GM19372 (cell line): ENCODE measurements around the gene MACROH2A2.
"Not testable (repeated sequence)": the region's sequence is repeated elsewhere in the genome, so short reads cannot be mapped to it uniquely, and the experiment has no call there.

ENCODE experiments used
- ATAC-seq: cut with Tn5 transposase; IDR thresholded peaks from one replicate; pipeline ENCODE4 v1.9.1; 2021; ENCODE audit warnings: mild to moderate bottlenecking, low read depth, moderate library complexity; ENCODE audit not compliant: unreplicated experiment

The MACROH2A2 gene

GRCh38 chr10:70097459-70097858 lies 44.8 kb downstream of the MACROH2A2 start:
- no peak for ATAC-seq

- no peak for ATAC-seq
Observed at GRCh38 chr10:70098271-70098670, 45.6 kb downstream of the MACROH2A2 start.

GRCh38 chr10:70101068-70101562 lies 48.5 kb downstream of the MACROH2A2 start:
- not testable (repeated sequence) for ATAC-seq

GRCh38 chr10:70101668-70102067 lies 49.0 kb downstream of the MACROH2A2 start:
- no peak for ATAC-seq

GRCh38 chr10:70106958-70107791 lies 54.5 kb downstream of the MACROH2A2 start:
- ATAC-seq: no peak

GRCh38 chr10:70109064-70109729 lies 56.6 kb downstream of the MACROH2A2 start:
- no peak for ATAC-seq

GRCh38 chr10:70111496-70111895 lies 58.9 kb downstream of the MACROH2A2 start:
- ATAC-seq: no peak

GRCh38 chr10:70112071-70112470 lies 59.4 kb downstream of the MACROH2A2 start:
- no peak for ATAC-seq

GRCh38 chr10:70114902-70115301 lies 62.3 kb downstream of the MACROH2A2 start:
- no peak for ATAC-seq

- no peak for ATAC-seq
Observed at GRCh38 chr10:70115948-70116682, 63.5 kb downstream of the MACROH2A2 start.

- no peak for ATAC-seq
Observed at GRCh38 chr10:70117646-70118045, 65.0 kb downstream of the MACROH2A2 start.

GRCh38 chr10:70118196-70118595 lies 65.5 kb downstream of the MACROH2A2 start:
- ATAC-seq: no peak

- ATAC-seq: no peak
Observed at GRCh38 chr10:70119197-70119596, 66.6 kb downstream of the MACROH2A2 start.

- ATAC-seq: no peak
Observed at GRCh38 chr10:70119623-70120022, 67.0 kb downstream of the MACROH2A2 start.

GRCh38 chr10:70120417-70120816 lies 67.8 kb downstream of the MACROH2A2 start:
- no peak for ATAC-seq

GRCh38 chr10:70121281-70121949 lies 68.8 kb downstream of the MACROH2A2 start:
- ATAC-seq: no peak

GRCh38 chr10:70122742-70123141 lies 70.1 kb downstream of the MACROH2A2 start:
- ATAC-seq: no peak

GRCh38 chr10:70123166-70123565 lies 70.5 kb downstream of the MACROH2A2 start:
- ATAC-seq: not testable (repeated sequence)

- ATAC-seq: no peak
Observed at GRCh38 chr10:70123817-70124216, 71.2 kb downstream of the MACROH2A2 start.

GRCh38 chr10:70124415-70124814 lies 71.8 kb downstream of the MACROH2A2 start:
- ATAC-seq: no peak
